ENCODE data around the gene HAGHL.

The HAGHL gene

GRCh38 chr16:684071-684794 is 42.7 kb upstream of the HAGHL start, which contains the start of gene JMJD8 (continued):
- TF ChIP-seq KLF9 (tag by site-specific recombination; IDR thresholded peaks at IDR 0.05; ENCODE audit: low read depth) (peak; percentile 13; the same call in 1 of the 2 replicates), ZNF518A (tag by site-specific recombination; conservative IDR thresholded peaks at IDR 0.05; ENCODE audit: low read depth) (peak; percentile 69), ZNF76 (tag by site-specific recombination; IDR thresholded peaks at IDR 0.05; ENCODE audit: borderline replicate concordance, low read depth) (peak; percentile 94), KLF17 (tag by site-specific recombination; IDR thresholded peaks at IDR 0.05) (peak; percentile 93), ZNF555 (tag by site-specific recombination; conservative IDR thresholded peaks at IDR 0.05) (no peak), ZBTB48 (tag by site-specific recombination; IDR thresholded peaks at IDR 0.05) (0 out of 2 replicates have a peak, but pooled peaks have one; percentile 3), INSM2 (tag by site-specific recombination; IDR thresholded peaks at IDR 0.05) (peak; percentile 64; the same call in 1 of the 2 replicates), ZNF561 (tag by site-specific recombination; IDR thresholded peaks at IDR 0.05; ENCODE audit: borderline replicate concordance) (peak; percentile 98), PBX3 (CRISPR knock-in tag; IDR thresholded peaks at IDR 0.05) (0 out of 2 replicates have a peak, but pooled peaks have one; percentile 12), ZNF629 (tag by site-specific recombination; IDR thresholded peaks at IDR 0.05) (peak; percentile 67), ZNF626 (tag by site-specific recombination; IDR thresholded peaks at IDR 0.05) (no peak), PATZ1 (tag by site-specific recombination; IDR thresholded peaks at IDR 0.05) (peak; percentile 81), WT1 (tag by site-specific recombination; IDR thresholded peaks at IDR 0.05) (peak; percentile 45), ZNF274 (IDR thresholded peaks at IDR 0.05; ENCODE audit: low read length) (no peak), ZNF274 (tag by site-specific recombination; IDR thresholded peaks at IDR 0.05; ENCODE audit: borderline replicate concordance) (no peak), ZNF423 (tag by site-specific recombination; IDR thresholded peaks at IDR 0.05) (peak; percentile 79), SP7 (tag by site-specific recombination; IDR thresholded peaks at IDR 0.05) (peak; percentile 30), ZXDB (tag by site-specific recombination; IDR thresholded peaks at IDR 0.05) (peak; percentile 57), ZNF843 (tag by site-specific recombination; IDR thresholded peaks at IDR 0.05) (peak; percentile 57), ZNF184 (tag by site-specific recombination; IDR thresholded peaks at IDR 0.05) (0 out of 2 replicates have a peak, but pooled peaks have one; percentile 37), ZNF600 (tag by site-specific recombination; IDR thresholded peaks at IDR 0.05) (peak; percentile 69), KLF1 (tag by site-specific recombination; IDR thresholded peaks at IDR 0.05) (peak; percentile 86), YY1 (tag by site-specific recombination; IDR thresholded peaks at IDR 0.05) (peak; percentile 84), SP3 (tag by site-specific recombination; IDR thresholded peaks at IDR 0.05) (peak; percentile 89), ZNF335 (tag by site-specific recombination; conservative IDR thresholded peaks at IDR 0.05) (peak; percentile 79), MYNN (tag by site-specific recombination; IDR thresholded peaks at IDR 0.05; ENCODE audit: borderline replicate concordance) (peak; percentile 60; the same call in 1 of the 2 replicates), ZSCAN30 (tag by site-specific recombination; IDR thresholded peaks at IDR 0.05) (peak; percentile 24), ZNF394 (tag by site-specific recombination; IDR thresholded peaks at IDR 0.05; ENCODE audit: borderline replicate concordance) (peak; percentile 38; the same call in 1 of the 2 replicates)

Data from HEK293 (cell line).